ENCODE results near the gene UBR4.

- TF ChIP-seq CTCF (IDR thresholded peaks at IDR 0.05) (no peak), POLR2A (IDR thresholded peaks at IDR 0.05) (no peak)
These were observed 173.1 kb downstream of the UBR4 start for GRCh38 chr1:19036813-19037605.
